Measurements from ENCODE around the gene PSPH.
A peak's percentile ranks its signal among the peaks of the same experiment; 100 is the strongest.

Gene PSPH

GRCh38 chr7:55965100-55965470 lies 86.2 kb downstream of the PSPH start:
- DNase-seq (ENCODE audit: low spot score): no peak
- in situ Hi-C loops (cut with MboI; ENCODE audit: low sequenced_read_pairs, unreplicated experiment): loop anchor here (10.0 kb wide), 1 partner anchor 320 kb away; no protein-coding TSS in a partner anchor
- TF ChIP-seq CTCF (IDR thresholded peaks at IDR 0.05; ENCODE audit: borderline replicate concordance, control extremely low read depth, extremely low read depth, insufficient read depth, missing control alignments): no peak

GRCh38 chr7:55964261-55965099 lies 86.8 kb downstream of the PSPH start, which contains the start of gene NIPSNAP2:
Gene NIPSNAP2, plus strand, starts transcription at chr7:55964585. Its CDS starts 25 bp downstream, at chr7:55964610.
- TF ChIP-seq CTCF (IDR thresholded peaks at IDR 0.05; ENCODE audit: borderline replicate concordance, control extremely low read depth, extremely low read depth, insufficient read depth, missing control alignments): peak; percentile 96
- in situ Hi-C loops (cut with MboI; ENCODE audit: low sequenced_read_pairs, unreplicated experiment): loop anchor here (10.0 kb wide), 1 partner anchor 320 kb away; no protein-coding TSS in a partner anchor
- DNase-seq (ENCODE audit: low spot score): peak; percentile 91

- in situ Hi-C loops (cut with MboI; ENCODE audit: low sequenced_read_pairs, unreplicated experiment): loop anchor here (10.0 kb wide), 1 partner anchor 319 kb away; no protein-coding TSS in a partner anchor
- TF ChIP-seq CTCF (IDR thresholded peaks at IDR 0.05; ENCODE audit: borderline replicate concordance, control extremely low read depth, extremely low read depth, insufficient read depth, missing control alignments): no peak
- DNase-seq (ENCODE audit: low spot score): no peak
These were observed 87.6 kb downstream of the PSPH start for GRCh38 chr7:55963584-55964168.

GRCh38 chr7:55962014-55962413 lies 89.2 kb downstream of the PSPH start:
- in situ Hi-C loops (cut with MboI; ENCODE audit: low sequenced_read_pairs, unreplicated experiment): loop anchor here (10.0 kb wide), 1 partner anchor 317 kb away; no protein-coding TSS in a partner anchor
- no peak for DNase-seq (ENCODE audit: low spot score)
- no peak for TF ChIP-seq CTCF (IDR thresholded peaks at IDR 0.05; ENCODE audit: borderline replicate concordance, control extremely low read depth, extremely low read depth, insufficient read depth, missing control alignments)

All from GM13976 (cell line).